PC-9 (cell line): ENCODE data around the gene SYNPO2L.
"Not testable (repeated sequence)": the region's sequence is repeated elsewhere in the genome, so short reads cannot be mapped to it uniquely, and the experiment has no call there.

ENCODE experiments used
- EZH2 ChIP-seq: fragments of 200-600 bp; sonication (generic); IDR thresholded peaks from 2 replicates; pipeline ENCODE4 v1.8.0; 2017; ENCODE audit warnings: antibody characterized with exemption, low read depth
- TF ChIP-seq, protein P1 (sequence below): fragments of 200-600 bp; sonication (generic); conservative IDR thresholded peaks from 2 replicates; pipeline ENCODE4 v1.6.1; 2017; ENCODE audit warnings: mixed run types, antibody characterized with exemption, mild to moderate bottlenecking, moderate library complexity

DNA sequence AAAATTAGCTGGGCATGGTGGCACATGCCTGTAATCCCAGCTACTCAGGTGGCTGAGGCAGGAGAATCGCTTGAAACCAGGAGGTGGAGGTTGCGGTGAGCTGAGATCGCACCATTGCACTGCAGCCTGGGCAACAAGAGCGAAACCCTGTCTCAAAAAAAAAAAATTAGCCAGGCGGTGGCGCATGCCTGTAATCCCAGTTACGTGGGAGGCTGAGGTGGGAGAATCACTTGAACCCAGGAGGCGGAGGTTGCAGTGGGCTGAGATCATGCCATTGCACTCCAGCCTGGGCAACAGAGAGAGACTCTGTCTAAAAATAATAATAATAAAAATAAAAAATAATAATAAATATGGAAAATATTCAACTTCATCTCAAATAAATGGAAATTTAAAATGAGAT, 38.7 kb downstream of the SYNPO2L start:
- TF ChIP-seq, protein P1, sequence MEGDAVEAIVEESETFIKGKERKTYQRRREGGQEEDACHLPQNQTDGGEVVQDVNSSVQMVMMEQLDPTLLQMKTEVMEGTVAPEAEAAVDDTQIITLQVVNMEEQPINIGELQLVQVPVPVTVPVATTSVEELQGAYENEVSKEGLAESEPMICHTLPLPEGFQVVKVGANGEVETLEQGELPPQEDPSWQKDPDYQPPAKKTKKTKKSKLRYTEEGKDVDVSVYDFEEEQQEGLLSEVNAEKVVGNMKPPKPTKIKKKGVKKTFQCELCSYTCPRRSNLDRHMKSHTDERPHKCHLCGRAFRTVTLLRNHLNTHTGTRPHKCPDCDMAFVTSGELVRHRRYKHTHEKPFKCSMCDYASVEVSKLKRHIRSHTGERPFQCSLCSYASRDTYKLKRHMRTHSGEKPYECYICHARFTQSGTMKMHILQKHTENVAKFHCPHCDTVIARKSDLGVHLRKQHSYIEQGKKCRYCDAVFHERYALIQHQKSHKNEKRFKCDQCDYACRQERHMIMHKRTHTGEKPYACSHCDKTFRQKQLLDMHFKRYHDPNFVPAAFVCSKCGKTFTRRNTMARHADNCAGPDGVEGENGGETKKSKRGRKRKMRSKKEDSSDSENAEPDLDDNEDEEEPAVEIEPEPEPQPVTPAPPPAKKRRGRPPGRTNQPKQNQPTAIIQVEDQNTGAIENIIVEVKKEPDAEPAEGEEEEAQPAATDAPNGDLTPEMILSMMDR: not testable (repeated sequence)
- not testable (repeated sequence) for TF ChIP-seq EZH2
